ENCODE results near the gene KIF26B.

Gene KIF26B

DNA sequence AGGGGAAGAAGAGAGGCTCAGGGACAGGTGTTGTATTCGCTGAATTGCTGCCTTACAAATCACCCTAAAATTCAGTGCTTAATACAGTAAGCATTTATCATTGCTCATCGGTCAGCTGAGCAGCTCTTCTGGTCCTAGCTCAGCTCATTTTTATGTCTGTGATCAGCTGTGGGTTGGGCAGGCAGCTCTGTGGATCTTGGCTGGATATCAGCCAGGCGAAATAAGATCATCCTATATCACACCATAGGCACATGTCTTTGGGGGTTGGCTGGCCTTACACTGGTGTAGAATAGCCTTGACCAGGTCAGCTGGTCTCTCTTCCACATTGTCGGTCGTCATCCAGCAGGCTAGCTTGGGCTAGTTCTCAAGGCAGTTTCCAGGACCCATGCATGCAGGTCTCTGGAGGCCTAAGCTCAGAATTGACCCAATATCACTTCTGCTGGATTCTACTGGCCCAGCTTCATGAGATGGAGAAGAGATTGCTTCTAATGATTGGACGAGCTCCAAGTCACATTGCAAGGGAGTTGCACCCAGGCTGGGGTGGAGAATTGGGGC, 448.6 kb downstream of the KIF26B start:
- Histone ChIP-seq H3K56ac (ENCODE audit: low read length) (no peak overlapping the region), H2BK15ac (replicated peaks; ENCODE audit: low read depth) (no peak overlapping the region), H2BK120ac (ENCODE audit: low read depth, low read length) (no peak overlapping the region), H2AK5ac (ENCODE audit: low read length) (no peak overlapping the region), H3K27ac (ENCODE audit: low read depth, low read length) (no peak overlapping the region), H2BK5ac (ENCODE audit: low read length) (no peak overlapping the region), H4K5ac (ENCODE audit: low read length) (no peak overlapping the region), H3K4me2 (ENCODE audit: low read length) (no peak overlapping the region), H3K79me1 (ENCODE audit: low read length) (no peaks in the 10 kb centered on the region), H3K4me3 (ENCODE audit: low read length) (no peak overlapping the region), H3K18ac (ENCODE audit: low read length) (no peak overlapping the region), H3K9ac (ENCODE audit: low read length) (no peak overlapping the region), H3K23ac (ENCODE audit: low read length) (no peak overlapping the region), H3K36me3 (ENCODE audit: control insufficient read depth, insufficient read depth, low read length) (no peaks in the 10 kb centered on the region), H4K8ac (ENCODE audit: low read depth, low read length) (no peak overlapping the region), H3K79me2 (ENCODE audit: control insufficient read depth, insufficient read depth, low read length) (no peaks in the 10 kb centered on the region), H3K4me1 (ENCODE audit: control insufficient read depth, low read depth, low read length) (no peaks in the 10 kb centered on the region), H3K27me3 (ENCODE audit: insufficient read depth, low read length, poor library complexity) (no peaks in the 10 kb centered on the region), H3K4ac (ENCODE audit: low read depth, low read length) (no peak overlapping the region)
- DNase-seq: no peak
- WGBS (ENCODE audit: extremely low coverage, insufficient coverage, low lambda C conversion rate): no CpG with 5 or more reads among the region's 6 CpGs

DNA sequence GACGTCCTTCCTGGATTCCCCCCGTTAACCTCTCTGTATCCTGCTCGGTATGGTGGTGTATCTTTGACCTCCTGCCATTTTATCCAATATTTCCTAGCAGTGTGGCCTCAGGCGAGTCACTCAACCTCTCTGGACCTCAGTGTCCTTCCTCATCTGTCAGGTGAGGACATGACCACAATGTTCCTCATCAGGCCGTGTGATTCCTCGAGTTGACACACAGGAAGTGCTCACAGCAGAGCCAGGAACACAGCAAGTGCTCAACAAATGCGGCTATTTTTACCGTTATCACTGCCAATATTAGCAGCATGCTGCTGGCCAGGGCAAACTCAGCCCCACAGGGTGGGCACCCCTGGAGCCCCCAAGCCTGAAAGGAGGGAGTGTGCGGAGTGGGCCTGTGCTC, 450.2 kb downstream of the KIF26B start:
- no peak overlapping the region for H2BK5ac ChIP-seq (ENCODE audit: low read length)
- H3K4me3 ChIP-seq (ENCODE audit: low read length): no peak overlapping the region

DNA sequence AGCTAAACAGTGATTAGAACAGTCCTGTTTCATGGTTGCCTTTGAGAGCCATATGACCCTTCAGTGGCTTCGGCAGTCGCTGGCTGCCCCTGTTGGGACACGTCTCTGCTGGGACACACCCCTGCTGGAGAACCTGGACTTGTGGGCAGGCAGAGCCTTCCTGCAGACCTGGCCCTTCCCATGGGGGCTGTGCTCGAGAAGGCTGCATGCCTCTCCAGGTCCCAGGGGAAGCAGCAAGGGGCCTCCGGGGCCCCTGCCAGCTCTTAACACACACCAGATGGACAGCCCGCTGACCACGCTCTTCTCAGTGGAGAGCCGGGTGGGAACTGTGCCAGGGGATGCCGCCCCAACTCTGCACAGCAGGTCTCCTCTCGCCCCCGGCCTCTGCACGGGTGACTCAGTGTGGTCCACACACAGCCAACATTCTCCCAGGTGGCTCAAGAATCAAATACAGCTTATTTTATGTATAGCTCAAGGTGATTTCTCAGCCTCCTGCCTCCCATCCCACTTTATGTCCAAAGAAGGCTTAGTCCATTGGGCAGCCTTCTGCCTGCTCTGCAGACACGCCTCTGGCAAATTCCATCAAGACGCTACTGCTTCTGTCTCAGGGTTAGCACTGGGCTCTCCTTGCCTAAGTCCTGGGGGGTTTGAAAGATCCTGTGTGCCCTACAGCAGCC, 450.8 kb downstream of the KIF26B start:
- no peaks in the 10 kb centered on the region for H3K4me1 ChIP-seq (ENCODE audit: control insufficient read depth, low read depth, low read length)
- H3K9ac ChIP-seq (ENCODE audit: low read length): no peak overlapping the region
- no peak overlapping the region for H2AK5ac ChIP-seq (ENCODE audit: low read length)
- H3K23ac ChIP-seq (ENCODE audit: low read length): no peak overlapping the region
- DNase-seq: no peak
- no peak overlapping the region for H2BK5ac ChIP-seq (ENCODE audit: low read length)
- no peak overlapping the region for H3K18ac ChIP-seq (ENCODE audit: low read length)
- H4K8ac ChIP-seq (ENCODE audit: low read depth, low read length): no peak overlapping the region
- H2BK120ac ChIP-seq (ENCODE audit: low read depth, low read length): no peak overlapping the region
- H3K4me2 ChIP-seq (ENCODE audit: low read length): no peak overlapping the region
- no peak overlapping the region for H3K27ac ChIP-seq (ENCODE audit: low read depth, low read length)
- H3K79me2 ChIP-seq (ENCODE audit: control insufficient read depth, insufficient read depth, low read length): no peaks in the 10 kb centered on the region
- H3K36me3 ChIP-seq (ENCODE audit: control insufficient read depth, insufficient read depth, low read length): no peaks in the 10 kb centered on the region
- no peaks in the 10 kb centered on the region for H3K27me3 ChIP-seq (ENCODE audit: insufficient read depth, low read length, poor library complexity)
- no peaks in the 10 kb centered on the region for H3K79me1 ChIP-seq (ENCODE audit: low read length)
- WGBS (ENCODE audit: extremely low coverage, insufficient coverage, low lambda C conversion rate): no CpG with 5 or more reads among the region's 14 CpGs
- no peak overlapping the region for H3K56ac ChIP-seq (ENCODE audit: low read length)
- H4K5ac ChIP-seq (ENCODE audit: low read length): no peak overlapping the region
- H2BK15ac ChIP-seq (replicated peaks; ENCODE audit: low read depth): no peak overlapping the region
- H3K4me3 ChIP-seq (ENCODE audit: low read length): no peak overlapping the region
- no peak overlapping the region for H3K4ac ChIP-seq (ENCODE audit: low read depth, low read length)

More for the DNA sequence above, 450.2 kb downstream of the KIF26B start:
- no peaks in the 10 kb centered on the region for H3K36me3 ChIP-seq (ENCODE audit: control insufficient read depth, insufficient read depth, low read length)
- H3K4ac ChIP-seq (ENCODE audit: low read depth, low read length): no peak overlapping the region
- no peak overlapping the region for H2BK120ac ChIP-seq (ENCODE audit: low read depth, low read length)
- H3K27ac ChIP-seq (ENCODE audit: low read depth, low read length): no peak overlapping the region
- no peak for DNase-seq
- no peak overlapping the region for H3K4me2 ChIP-seq (ENCODE audit: low read length)
- H3K23ac ChIP-seq (ENCODE audit: low read length): no peak overlapping the region
- H3K27me3 ChIP-seq (ENCODE audit: insufficient read depth, low read length, poor library complexity): no peaks in the 10 kb centered on the region
- no peak overlapping the region for H4K5ac ChIP-seq (ENCODE audit: low read length)
- no peaks in the 10 kb centered on the region for H3K79me1 ChIP-seq (ENCODE audit: low read length)
- no peak overlapping the region for H3K9ac ChIP-seq (ENCODE audit: low read length)
- H3K79me2 ChIP-seq (ENCODE audit: control insufficient read depth, insufficient read depth, low read length): no peaks in the 10 kb centered on the region
- no peak overlapping the region for H4K8ac ChIP-seq (ENCODE audit: low read depth, low read length)
- no peak overlapping the region for H2AK5ac ChIP-seq (ENCODE audit: low read length)
- no peaks in the 10 kb centered on the region for H3K4me1 ChIP-seq (ENCODE audit: control insufficient read depth, low read depth, low read length)
- H3K56ac ChIP-seq (ENCODE audit: low read length): no peak overlapping the region
- no peak overlapping the region for H3K18ac ChIP-seq (ENCODE audit: low read length)
- WGBS (ENCODE audit: extremely low coverage, insufficient coverage, low lambda C conversion rate): no CpG with 5 or more reads among the region's 9 CpGs
- no peak overlapping the region for H2BK15ac ChIP-seq (replicated peaks; ENCODE audit: low read depth)

DNA sequence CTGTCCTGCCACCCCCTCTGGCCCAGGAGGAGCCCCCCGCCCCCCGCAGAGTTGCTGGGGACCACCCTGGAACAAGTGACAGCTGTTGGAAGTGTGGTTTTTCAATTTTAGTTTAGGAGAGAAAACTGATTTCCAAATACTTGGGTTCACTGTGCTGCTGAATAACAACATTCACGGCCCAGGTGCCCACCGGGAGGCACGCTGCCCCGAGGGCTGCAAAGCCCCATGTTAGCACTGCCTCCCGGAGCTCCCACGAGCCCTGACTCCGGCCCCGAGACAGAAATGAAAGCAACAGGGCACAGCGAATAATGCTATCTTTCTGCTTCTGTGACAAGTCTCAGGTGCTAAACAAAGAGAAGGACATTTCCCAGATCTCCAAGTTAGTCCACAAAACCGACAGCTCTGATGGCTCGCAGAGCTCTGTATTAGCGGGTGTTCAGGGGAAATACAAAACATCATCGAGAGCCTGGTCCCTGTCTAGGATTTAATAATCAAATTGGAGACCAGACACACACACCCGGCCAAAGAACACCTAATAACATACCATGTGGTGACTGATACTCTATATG, 451.5 kb downstream of the KIF26B start:
- no CpG with 5 or more reads among the region's 16 CpGs for WGBS (ENCODE audit: extremely low coverage, insufficient coverage, low lambda C conversion rate)
- H2AK5ac ChIP-seq (ENCODE audit: low read length): no peak overlapping the region
- no peak overlapping the region for H3K4me2 ChIP-seq (ENCODE audit: low read length)

DNA sequence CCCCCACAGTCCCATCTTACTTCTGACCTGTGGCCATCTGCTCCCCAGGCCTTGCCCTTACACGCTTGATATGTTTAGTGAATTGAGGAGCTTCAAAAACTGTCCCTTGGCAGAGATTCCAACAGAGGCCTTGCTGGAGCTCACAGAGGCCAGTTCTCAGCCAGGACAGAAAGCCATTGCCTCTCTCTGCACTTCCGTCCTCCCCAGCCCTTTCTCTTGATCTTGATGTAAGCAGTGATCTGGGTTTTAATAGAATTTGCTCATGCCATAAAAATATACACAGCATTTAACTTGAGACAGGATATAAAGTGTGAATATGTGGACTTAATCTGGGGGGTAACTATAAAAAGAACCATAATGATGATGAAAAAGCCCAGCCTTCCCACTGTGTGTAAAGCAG, 453.5 kb downstream of the KIF26B start:
- Histone ChIP-seq H3K4ac (ENCODE audit: low read depth, low read length) (no peak overlapping the region), H2BK5ac (ENCODE audit: low read length) (no peak overlapping the region)

More for the DNA sequence above, 451.5 kb downstream of the KIF26B start:
- no peaks in the 10 kb centered on the region for H3K79me2 ChIP-seq (ENCODE audit: control insufficient read depth, insufficient read depth, low read length)
- no peak overlapping the region for H2BK120ac ChIP-seq (ENCODE audit: low read depth, low read length)
- H3K4ac ChIP-seq (ENCODE audit: low read depth, low read length): no peak overlapping the region
- H3K23ac ChIP-seq (ENCODE audit: low read length): no peak overlapping the region
- no peak for DNase-seq
- no peaks in the 10 kb centered on the region for H3K36me3 ChIP-seq (ENCODE audit: control insufficient read depth, insufficient read depth, low read length)
- no peaks in the 10 kb centered on the region for H3K27me3 ChIP-seq (ENCODE audit: insufficient read depth, low read length, poor library complexity)
- no peak overlapping the region for H2BK5ac ChIP-seq (ENCODE audit: low read length)
- no peak overlapping the region for H3K4me3 ChIP-seq (ENCODE audit: low read length)
- H4K8ac ChIP-seq (ENCODE audit: low read depth, low read length): no peak overlapping the region
- H3K4me1 ChIP-seq (ENCODE audit: control insufficient read depth, low read depth, low read length): no peaks in the 10 kb centered on the region
- H3K9ac ChIP-seq (ENCODE audit: low read length): no peak overlapping the region
- no peak overlapping the region for H3K27ac ChIP-seq (ENCODE audit: low read depth, low read length)
- no peak overlapping the region for H4K5ac ChIP-seq (ENCODE audit: low read length)
- H3K18ac ChIP-seq (ENCODE audit: low read length): no peak overlapping the region
- no peaks in the 10 kb centered on the region for H3K79me1 ChIP-seq (ENCODE audit: low read length)
- H2BK15ac ChIP-seq (replicated peaks; ENCODE audit: low read depth): no peak overlapping the region
- H3K56ac ChIP-seq (ENCODE audit: low read length): no peak overlapping the region

More for the DNA sequence above, 453.5 kb downstream of the KIF26B start:
- no peak overlapping the region for H3K23ac ChIP-seq (ENCODE audit: low read length)
- no CpG with 5 or more reads among the region's 2 CpGs for WGBS (ENCODE audit: extremely low coverage, insufficient coverage, low lambda C conversion rate)
- H3K79me2 ChIP-seq (ENCODE audit: control insufficient read depth, insufficient read depth, low read length): no peaks in the 10 kb centered on the region
- H3K4me2 ChIP-seq (ENCODE audit: low read length): no peak overlapping the region
- no peaks in the 10 kb centered on the region for H3K27me3 ChIP-seq (ENCODE audit: insufficient read depth, low read length, poor library complexity)
- no peaks in the 10 kb centered on the region for H3K36me3 ChIP-seq (ENCODE audit: control insufficient read depth, insufficient read depth, low read length)
- H3K9ac ChIP-seq (ENCODE audit: low read length): no peak overlapping the region
- no peak overlapping the region for H3K4me3 ChIP-seq (ENCODE audit: low read length)
- H2AK5ac ChIP-seq (ENCODE audit: low read length): no peak overlapping the region
- no peak overlapping the region for H2BK120ac ChIP-seq (ENCODE audit: low read depth, low read length)
- no peaks in the 10 kb centered on the region for H3K79me1 ChIP-seq (ENCODE audit: low read length)
- no peak overlapping the region for H3K56ac ChIP-seq (ENCODE audit: low read length)
- no peak for DNase-seq
- no peak overlapping the region for H4K8ac ChIP-seq (ENCODE audit: low read depth, low read length)
- H3K27ac ChIP-seq (ENCODE audit: low read depth, low read length): no peak overlapping the region
- no peak overlapping the region for H3K18ac ChIP-seq (ENCODE audit: low read length)
- no peak overlapping the region for H4K5ac ChIP-seq (ENCODE audit: low read length)
- no peaks in the 10 kb centered on the region for H3K4me1 ChIP-seq (ENCODE audit: control insufficient read depth, low read depth, low read length)
- no peak overlapping the region for H2BK15ac ChIP-seq (replicated peaks; ENCODE audit: low read depth)

Measured in mesendoderm (in vitro differentiated cells).